SIG-M5 (cell line): ENCODE results near the gene CAPN8.

ENCODE experiments used
- DNase-seq: peaks from one replicate; lab custom pipeline; 2025; lab: John Stamatoyannopoulos, UW

The CAPN8 gene

DNA sequence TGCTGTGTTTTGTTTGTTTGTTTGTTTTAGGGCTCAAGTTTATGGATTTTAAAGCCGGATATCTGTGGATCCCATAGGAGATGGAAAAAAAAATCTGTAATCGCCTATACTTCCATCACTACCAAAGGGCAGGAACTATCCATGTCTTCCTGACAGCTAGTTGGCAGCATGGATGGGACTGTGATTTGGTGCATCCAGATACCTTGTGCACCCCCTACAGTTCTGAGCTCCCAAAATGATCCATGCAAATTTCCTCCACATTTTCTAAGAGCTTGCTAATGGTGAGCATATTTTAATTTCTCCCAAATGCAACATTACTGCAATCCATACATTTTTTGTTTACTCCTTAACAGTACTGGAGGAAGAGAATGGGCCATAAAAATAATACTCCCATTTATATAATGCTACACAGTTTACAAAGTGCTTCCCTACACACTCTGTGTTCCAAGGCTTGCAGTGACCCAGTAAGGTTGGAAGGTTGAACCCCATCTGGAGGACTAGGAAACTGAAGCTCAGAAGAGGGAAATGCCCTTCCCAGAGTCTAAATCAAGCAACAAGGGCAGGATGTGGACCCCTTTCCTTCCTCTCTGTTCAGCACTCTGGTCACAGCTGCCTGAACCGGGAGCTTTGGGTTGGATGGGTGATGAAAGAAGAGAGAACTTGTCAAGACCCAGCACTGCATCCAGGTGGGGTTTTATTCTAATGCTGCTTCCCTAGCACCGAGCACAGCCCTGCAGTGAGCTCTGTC lies 48.0 kb downstream of the CAPN8 start:
- no peak for DNase-seq

DNA sequence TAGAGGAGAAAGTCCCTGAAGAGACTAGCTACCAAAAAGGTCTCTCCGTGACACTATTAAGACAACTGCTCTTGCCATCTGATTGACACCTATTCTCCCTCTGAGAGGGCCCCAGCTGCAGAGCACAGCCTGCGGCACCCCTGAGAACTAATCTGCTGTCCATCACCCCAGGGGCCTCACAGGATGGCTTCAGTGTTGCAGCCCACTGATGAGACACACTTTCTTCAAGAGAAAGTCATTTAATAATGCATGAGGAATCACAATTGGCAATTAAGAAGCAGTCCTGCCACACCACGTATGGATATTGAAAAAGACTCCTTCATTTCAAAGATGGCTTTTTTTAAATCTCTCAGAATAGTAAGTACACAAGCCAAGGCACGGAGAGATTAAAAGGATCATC lies 48.9 kb downstream of the CAPN8 start:
- no peak for DNase-seq

DNA sequence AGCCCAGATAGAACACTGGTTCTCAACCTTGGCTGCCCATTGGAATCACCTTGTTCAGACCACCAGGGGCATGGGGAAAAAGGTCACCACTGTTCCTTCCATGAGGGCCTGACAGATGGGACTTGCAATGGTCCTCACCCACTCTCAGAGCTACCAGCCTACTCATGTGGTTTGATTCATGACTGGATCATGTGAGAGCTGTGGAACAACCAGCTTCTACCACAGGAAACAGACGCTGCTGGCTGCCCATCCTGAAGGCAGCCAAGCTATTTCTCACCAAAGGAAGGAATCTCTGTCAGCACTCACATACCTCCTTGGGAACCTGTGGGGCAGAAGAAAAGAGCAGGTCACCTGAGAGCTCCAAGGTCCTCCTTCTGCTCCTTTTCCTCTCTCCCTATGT lies 53.6 kb downstream of the CAPN8 start:
- no peak for DNase-seq

DNA sequence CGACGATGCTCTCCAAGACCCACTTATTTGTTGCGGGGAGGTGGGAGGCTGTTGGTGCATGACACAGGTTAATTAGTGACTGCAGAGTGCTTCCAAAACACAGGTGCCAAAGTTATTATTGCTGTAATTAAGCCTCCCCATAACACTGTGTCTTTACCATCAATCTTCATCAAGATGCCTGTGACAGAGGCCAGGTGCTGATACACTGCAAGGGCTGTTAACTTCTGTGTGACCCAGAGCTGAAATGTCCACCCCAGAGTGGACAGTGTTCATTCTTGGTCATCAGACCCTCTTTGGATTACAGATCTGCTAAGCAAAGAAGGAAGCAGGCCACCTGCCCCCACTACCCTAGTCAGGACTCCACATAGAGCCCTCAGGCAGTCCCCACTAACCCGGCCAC lies 55.5 kb downstream of the CAPN8 start:
- no peak for DNase-seq

DNA sequence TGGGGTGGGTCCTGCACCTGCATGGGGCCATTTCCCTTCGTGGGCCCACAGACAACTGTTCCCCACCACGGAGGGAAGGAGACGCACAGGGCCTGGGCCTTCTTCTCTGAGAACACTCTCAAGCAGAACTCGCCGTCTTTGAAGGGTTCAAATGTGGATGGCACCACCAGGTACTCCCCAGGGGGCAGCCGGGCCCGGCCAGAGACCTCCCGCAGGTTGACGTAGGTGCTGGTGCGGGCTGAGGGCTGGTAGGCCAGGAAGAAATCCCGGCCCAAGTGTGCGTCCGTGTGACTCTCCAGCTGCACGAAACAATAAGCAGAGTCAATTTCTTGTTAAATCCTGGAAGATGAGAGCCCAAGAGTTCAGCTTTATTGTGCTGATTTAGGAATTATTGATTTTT lies 56.4 kb downstream of the CAPN8 start:
- no peak for DNase-seq

DNA sequence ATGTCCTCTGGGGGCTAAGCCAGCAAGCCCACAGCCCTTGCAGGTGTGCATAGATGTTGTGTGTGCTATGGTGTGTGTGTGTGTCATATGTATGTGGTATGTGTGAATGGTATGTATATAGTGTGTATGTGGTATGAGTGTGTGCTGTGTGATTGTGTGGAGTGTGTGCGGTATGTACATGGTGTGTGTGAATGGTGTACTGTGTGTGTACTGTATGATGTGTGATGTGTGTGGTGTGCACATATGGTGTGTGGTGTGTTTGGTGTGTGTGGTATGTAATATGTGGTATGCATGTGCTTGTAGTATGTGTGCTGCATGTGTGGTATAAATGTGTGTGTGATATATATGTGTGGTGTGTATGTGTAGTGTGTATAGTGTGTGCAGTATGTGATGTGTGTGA lies 107.0 kb downstream of the CAPN8 start:
- DNase-seq = no peak

DNA sequence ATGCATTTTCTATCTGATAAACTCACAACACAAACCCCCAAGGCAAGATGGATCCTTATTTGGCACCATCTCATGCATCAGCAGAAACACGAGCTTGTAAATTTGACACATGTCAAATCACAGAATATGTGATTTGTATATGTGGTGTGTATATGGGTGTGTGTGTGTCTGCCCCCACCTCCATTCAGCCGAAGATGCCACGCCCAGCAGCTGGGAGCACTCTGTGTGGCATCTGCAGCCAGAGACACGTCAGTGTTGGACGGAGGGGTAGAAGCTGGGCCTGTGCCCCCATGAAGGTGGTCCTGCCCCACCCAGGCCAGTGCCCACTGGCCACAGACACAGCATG lies 108.4 kb downstream of the CAPN8 start:
- no peak for DNase-seq

DNA sequence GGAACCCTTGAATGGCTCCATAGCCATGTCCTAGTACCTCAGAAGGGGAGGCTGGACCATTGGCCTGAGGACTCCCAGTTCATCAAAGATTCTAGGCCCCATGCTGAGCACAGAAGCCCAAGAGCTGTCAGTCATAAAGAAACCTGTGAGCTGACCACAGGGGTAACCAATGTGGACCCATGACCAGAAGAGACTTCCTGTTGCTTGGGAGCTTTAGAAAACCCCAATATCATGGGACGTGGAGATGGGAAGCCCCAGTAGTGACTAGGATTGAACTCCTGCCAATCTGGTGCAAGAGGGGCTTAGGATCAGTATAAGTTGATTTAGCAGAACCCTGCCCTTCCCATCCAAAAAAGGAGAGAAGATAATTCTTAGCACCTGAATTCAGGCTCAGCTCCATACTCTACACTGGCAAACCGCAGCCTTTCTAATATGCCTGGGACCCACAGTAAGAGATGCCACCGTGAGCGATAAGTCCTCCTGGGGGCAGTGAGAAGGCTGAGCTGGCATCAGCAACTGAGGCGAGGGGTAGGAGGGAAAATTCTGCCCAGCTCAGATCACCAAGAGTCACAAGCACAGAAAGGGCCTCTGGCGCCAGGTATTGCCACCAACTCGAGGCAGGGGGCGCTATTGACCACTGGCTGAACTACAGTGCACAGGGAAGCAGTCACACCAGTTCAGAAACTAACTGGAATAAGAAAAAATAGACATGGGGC lies 108.9 kb downstream of the CAPN8 start:
- DNase-seq = peak; percentile 14

DNA sequence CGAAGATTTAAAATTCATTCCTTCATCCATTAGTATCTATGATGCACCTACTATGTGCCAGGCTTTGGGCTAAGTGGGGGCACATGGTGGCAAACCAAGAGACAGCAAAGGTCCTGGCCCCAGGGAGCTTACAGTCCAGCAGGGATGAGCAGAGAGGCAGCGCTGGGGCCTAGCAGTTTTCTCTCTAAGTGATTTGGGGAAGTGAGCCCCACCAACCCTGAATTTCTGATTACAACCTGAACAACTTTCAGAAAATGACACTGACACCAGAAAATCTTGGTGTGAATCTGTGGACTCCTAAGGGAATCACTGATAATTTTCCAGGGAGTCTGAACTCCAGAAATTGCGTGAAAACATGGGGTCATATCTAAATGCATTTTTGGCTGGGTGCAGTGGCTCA lies 111.5 kb downstream of the CAPN8 start:
- DNase-seq = no peak

DNA sequence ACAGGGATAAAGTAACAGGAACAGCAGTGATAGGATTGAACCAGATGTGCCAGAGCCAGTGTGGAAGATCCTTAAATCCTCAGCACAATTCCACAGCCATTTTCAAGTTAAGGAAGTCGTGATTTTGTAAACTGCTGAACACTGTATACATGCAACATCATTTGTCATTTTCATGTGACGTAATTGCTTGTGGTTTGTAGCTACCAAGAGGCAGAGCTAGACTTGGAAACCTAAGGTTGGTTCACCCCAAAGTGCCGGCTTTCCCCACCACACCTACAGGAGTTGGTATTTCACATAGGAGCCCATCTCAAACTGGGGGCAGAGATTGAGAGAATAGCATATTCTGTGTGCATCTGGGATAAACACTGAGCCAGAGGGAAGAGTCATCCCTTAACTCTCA lies 113.9 kb downstream of the CAPN8 start:
- DNase-seq = no peak

DNA sequence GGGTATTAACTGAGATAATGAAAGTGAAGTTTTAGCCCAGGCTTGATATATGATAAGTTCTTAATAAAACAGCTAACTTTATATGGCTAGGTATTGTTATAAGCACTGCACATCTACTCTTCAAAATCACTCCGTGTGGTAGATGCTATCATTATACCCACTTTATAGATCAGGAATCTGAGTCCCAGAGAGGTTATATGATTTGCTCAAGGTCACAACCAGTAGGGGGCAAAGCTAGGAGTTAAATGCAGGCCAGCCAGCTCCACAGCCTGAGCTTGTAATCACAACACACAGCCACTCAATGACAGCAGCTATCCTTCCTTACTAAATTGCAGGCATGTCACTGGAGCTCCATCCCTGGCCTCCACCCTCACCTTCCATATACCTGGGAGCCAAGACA lies 115.8 kb downstream of the CAPN8 start:
- no peak for DNase-seq

DNA sequence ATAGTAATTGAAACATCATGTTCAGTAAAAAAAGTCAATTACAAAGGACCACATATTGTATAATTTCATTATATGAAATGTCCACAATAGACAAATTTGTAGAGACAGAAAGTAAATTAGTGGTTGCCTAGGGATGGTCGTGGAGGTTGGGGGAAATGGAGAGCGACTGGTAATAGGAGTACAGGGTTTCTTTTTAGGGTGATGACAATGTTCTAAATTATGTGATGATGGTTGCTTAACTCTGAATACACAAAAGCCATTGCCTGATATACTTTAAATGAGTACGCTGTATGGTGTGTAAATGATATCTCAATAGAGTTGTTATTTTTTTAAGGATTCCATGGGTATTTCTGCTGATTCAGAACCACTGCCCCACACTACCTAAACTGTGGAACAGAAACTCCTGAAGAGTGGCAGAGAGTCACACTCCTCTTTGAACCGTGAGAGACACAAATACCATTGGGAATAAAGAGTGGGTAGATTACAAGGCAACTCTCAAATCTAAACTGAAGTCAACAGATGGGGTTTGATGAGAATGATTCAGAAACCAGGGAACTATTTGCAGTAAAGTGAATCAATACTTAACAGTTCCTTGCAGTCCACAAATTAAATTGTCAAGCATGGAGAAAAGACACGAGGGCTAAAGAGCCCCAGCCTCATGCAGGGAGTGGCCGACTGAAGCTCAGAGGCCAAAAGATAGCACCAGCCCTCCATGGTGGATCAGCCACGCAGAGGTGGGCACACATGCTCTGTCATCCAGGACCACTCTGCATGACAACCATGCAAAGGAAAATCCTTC lies 118.0 kb downstream of the CAPN8 start:
- no peak for DNase-seq

DNA sequence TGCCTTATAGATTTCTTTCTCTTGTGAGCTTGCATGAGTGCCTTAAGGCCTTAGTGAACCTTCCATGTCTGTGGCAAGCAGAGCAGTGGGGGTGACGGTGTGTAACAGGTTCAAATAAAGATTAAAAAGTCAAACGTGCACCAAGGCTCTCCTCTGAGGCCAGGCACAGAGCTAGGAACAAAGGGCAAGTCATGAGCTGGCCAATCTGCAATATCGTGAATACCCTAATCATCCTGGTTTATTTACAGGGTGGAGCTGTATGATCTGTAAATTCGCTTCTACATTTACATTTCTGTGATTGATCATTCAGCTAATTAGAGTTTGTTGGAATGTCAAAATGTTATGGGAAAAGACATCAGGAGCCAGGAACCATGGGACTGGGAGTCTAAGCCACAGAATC lies 120.2 kb downstream of the CAPN8 start:
- DNase-seq = no peak

DNA sequence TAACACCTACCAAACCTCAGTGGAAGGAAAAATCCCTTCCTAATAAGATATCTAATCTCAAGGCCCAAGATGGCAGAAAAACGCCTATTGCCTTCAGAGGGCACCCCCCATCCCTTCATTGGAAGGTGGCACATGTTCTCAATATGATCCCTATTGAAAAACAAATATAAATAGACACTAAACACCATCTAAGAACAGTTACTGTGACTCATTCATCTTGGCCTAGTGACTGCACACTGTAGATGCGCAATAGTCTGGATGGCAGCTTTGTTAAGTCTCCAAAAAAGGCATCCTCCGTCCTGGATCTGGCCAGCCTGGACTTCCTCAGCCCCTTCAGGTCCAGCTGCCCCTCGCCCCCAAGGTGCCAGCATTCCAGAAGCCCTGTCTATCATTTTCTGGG lies 121.9 kb downstream of the CAPN8 start:
- DNase-seq = no peak

DNA sequence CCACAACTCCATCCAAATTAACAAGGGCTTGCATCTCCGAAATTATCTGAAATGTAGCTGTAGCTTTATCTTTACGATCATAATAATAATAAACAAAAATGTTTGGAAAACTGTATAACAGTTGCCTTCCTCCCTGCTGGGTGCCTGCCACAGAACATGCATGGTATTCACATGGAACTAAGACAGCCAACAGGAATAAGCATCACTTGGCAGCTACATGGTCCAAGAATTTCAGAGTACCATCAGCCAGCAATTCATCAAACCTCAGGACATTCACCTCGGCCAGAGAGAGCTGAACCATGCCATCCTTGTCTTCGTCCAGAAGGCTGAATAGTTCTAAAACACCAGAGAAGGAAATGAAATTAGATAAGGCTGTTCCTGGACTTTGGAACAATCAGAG lies 122.7 kb downstream of the CAPN8 start:
- DNase-seq = no peak

DNA sequence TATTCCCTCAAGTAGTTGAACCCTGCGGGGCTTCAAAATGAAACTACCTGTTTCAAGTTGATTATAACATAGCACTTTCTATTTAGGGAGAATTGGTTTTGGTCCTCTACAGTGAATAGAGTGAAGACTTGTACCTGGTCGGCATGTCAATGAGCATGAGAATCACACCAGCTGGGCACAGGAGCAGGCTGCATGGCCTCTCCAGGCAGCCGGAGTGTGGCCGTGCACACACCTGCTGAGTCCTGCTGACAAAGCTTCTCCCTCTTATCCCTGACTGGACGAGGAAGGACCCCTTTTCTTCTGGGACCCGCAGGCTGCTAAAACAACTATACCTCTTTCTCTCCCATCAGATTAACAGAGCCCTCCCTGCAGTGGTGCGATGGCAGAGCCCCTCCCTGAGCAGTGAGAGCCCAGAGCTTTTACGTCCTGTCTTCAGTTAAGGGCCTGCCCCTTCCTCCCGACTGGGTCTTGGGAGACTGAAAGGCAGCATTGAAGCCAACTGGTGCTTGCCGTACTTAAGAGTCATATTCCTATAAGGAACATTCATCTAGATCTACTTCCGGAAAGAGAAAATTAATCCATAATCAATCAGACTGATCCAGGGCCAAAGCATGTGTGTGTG lies 124.9 kb downstream of the CAPN8 start:
- DNase-seq = no peak

DNA sequence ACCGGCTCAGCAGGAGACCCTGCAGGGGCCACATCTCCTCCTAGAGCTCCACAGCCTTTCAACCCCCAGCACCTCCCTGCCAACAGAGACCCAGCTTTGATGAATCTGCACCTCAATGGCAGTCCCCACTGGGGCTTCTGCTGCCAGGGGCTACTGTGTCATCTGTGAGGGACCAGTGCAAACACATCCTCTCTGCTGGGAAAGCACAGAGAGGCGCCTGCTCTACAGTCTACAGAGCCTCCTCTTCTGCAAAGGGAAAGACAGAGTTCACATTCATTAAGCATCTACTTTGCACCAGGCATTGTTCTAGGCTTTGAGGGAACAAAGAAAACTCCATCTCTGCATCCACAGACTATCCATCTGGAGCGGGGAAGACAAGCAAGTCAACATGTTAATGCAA lies 125.8 kb downstream of the CAPN8 start:
- DNase-seq = no peak

DNA sequence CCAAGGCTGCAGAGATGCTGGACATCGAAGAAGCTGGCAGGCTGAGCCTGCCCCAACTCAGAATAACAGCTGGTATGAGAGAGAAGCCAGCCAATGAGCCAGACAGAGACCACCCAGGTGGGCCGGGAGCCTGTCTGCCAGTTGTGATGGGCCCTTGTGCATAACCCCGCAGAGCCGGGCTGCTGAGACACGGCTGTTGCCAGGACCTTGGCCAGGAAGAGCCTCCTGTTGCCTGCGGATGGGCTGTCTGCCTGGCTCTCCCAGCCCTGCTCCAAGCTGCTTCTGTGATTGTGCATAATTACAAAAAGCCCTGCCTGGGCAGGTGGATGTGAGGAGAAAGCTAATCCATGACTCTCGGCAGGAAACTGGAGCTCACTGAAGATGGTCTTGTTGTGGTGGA lies 126.5 kb downstream of the CAPN8 start:
- no peak for DNase-seq

DNA sequence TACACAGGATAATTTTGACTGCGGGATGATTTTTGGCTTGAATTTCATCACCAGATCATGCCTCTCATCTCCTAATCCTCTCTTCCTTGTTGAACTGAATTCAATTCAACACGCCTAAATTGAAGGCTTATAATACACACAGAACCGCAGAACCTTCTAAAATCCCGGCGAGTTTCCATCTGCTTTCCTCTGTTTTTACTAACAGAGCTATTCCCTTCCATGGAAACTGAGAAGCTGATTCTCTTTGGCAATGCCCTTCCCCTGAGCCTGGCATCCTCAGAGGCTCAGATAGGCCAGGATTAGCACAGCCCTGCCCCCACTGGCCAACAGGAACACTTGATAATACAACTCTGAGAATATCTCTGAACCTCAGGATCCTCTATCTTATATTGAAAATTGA lies 130.2 kb downstream of the CAPN8 start:
- DNase-seq = no peak

DNA sequence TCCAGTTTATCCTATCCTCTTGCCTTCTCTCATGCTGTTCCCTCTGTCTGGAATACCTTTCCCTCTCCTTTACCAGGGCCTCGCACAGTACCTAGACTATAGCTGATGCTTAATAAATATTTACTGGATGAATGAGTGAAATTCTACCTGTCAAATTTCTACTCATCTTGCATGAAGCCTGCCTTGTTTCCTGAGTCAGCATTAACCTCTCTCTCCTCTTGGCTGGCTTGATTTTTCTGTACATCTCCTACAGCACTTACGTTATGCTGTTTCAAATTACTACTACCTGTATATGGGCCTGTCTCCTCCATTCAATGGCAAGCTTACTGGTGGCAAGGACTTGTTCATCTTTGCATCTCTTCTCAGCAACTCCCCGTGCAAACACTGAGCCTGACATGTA lies 130.8 kb downstream of the CAPN8 start:
- no peak for DNase-seq

DNA sequence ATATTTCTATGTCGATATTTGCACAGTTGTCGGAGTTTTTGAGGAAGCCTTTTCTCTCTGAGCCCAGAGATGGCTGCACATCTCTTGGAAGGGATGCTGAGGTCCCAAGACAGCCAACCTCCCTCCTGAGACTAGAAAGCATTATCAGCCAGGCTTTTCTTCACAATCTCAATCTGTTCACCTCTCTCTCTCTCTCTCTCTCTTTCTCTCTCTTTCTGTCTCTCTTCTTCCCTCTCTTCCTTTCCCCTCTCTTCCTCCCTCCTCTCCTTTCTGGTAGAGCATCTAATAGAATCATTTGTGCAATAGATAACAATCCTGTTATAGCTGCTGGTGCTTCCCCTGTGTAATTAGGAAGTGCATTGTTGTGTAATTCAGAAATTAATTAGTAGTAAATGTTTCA lies 131.8 kb downstream of the CAPN8 start:
- no peak for DNase-seq

DNA sequence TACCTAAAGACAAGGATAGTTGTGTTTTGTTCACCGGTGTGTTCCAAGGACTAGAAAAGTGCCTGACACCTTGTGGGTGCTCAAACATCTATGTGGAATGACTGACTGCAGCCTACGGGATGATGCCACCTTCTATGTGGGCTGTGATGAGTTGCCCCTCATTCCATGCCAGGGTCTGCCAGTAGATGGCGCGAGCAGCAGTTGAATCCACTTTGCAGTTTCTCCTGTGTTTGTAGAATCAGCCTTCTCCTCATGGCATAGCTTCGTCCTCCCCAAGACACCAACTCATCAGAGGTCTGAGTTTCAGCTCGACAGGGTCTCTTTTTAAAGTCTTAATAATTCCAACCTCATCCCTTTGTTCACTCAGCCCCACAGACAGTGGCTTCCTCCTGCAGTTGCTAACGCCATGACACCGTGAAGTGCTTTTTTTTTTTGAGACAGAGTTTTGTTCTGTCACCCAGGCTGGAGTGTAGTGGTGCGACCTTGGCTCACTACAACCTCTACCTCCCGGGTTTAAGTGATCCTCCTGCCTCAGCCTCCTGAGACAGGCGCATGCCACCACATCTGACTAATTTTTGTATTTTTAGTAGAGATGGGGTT lies 133.7 kb downstream of the CAPN8 start:
- peak; percentile 4 for DNase-seq
